Measurements from ENCODE around the gene TFCP2. TPM values are rescaled to one million over a fixed set of nuclear protein-coding genes. Genes with fewer than 3 reads are reported as not detected.
"Not testable (repeated sequence)": the region's sequence is repeated elsewhere in the genome, so short reads cannot be mapped to it uniquely, and the experiment has no call there.

The TFCP2 gene, protein sequence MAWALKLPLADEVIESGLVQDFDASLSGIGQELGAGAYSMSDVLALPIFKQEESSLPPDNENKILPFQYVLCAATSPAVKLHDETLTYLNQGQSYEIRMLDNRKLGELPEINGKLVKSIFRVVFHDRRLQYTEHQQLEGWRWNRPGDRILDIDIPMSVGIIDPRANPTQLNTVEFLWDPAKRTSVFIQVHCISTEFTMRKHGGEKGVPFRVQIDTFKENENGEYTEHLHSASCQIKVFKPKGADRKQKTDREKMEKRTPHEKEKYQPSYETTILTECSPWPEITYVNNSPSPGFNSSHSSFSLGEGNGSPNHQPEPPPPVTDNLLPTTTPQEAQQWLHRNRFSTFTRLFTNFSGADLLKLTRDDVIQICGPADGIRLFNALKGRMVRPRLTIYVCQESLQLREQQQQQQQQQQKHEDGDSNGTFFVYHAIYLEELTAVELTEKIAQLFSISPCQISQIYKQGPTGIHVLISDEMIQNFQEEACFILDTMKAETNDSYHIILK
- 10 to 100 TPM; 56.6 to 59.6 (median 58.6) TPM for polyA plus RNA-seq (ENCODE audit: insufficient read length in 3 of 3)

DNA sequence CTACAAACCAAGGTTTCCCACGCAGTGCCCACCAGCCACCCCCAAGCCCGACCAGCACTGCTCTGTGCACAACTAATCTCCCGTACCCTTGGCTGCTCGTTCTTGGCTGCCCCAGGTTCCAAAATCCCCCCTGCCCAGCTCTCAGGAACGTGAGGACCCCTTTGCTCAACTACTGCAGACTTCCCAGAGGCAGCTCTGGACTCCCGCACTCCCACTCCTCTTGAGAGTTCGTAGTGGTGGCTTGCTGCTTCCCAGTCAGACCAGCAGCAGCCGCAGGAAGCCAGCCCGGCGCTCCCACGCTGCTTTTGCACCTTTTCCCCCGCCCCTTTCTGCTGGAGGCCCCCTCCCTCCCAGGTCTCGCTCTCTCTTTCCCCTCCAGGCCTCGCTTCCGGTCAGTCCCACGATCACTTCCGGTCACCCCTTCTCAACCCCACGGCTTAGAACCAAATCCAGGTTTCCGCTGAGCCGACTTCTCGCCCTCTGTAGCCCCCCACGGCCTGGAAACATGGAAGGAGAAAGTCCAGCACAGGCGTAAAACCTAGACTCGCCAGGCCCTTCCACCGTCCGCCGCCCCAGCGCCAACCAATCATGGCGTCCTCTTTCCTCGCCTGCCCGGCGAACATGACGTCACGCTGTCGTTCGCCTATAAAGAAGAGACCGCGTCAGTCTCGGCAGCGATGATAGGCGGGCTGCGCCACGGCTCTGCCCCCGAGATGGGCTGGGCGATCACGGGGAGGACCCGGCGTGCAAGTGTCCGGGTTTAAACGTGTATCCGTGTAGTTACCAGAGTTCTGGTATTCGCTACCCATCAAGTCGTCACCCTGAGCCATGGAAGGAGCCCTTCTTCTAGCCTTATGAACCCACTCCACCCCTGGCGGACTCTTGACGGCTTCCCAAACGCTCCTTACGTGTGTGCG, at the start of gene TFCP2:
TFCP2 (minus strand) TSS at position 621 of the 917 bp plus-strand sequence. CDS start 713 bp downstream, outside the sequence.
- peak; percentile 94 to 95 (median 94) for DNase-seq (ENCODE audit: low read depth in 3 of 3, low spot score in 2 of 3)

DNA sequence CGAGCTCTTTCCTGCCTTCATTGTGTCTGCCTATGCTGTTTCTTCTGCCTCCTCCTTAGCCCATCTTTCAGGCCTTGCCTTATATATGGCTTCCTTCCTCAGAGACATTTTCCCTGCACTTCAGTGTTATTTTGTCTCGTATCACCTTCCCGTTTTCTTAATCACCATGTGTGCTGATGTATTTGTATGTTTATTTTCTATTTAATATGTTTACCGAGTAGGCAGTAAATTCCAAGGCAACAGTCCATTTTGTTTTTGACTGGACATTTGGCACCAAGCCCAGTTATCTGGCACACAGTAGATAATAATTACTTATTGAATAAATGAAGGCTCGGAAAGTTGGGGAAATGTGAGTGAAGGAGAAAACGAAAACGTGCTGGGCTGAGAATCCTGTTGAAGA, 49.5 kb upstream of the TFCP2 start:
- DNase-seq (ENCODE audit: low read depth in 3 of 3, low spot score in 2 of 3) = no peak

DNA sequence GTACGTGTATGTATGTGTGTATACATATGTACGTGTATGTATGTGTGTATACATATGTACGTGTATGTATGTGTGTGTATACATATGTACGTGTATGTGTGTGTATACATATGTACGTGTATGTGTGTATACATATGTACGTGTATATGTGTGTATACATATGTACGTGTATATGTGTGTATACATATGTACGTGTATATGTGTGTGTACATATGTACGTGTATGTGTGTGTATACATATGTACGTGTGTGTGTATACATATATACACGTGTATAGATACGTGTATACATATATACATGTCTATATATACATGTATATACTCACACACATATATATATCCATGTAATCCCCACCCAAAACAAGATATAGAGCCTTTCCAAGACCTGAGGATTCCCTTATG, 46.9 kb upstream of the TFCP2 start:
- not testable (repeated sequence) for DNase-seq (ENCODE audit: low read depth in 3 of 3, low spot score in 2 of 3)

DNA sequence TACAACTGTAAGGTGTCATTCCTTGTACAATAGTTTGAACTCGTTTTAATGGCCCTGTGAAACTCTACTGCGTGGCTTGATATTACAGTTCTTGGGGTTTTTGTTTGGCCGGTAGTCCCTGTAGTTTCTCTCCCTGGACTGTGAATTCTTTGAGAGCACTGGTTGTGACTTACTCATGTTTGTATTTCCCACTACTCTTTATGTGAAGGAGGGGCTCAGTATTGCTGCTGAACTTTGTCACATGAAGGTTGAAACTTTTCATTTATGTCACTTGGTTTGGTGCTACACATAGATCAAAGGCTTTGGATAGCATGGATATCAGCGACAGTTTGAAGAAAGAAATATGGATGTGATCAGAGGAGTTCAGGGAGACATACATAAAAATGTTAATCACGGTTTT, 46.4 kb upstream of the TFCP2 start:
- no peak for DNase-seq (ENCODE audit: low read depth in 3 of 3, low spot score in 2 of 3)

DNA sequence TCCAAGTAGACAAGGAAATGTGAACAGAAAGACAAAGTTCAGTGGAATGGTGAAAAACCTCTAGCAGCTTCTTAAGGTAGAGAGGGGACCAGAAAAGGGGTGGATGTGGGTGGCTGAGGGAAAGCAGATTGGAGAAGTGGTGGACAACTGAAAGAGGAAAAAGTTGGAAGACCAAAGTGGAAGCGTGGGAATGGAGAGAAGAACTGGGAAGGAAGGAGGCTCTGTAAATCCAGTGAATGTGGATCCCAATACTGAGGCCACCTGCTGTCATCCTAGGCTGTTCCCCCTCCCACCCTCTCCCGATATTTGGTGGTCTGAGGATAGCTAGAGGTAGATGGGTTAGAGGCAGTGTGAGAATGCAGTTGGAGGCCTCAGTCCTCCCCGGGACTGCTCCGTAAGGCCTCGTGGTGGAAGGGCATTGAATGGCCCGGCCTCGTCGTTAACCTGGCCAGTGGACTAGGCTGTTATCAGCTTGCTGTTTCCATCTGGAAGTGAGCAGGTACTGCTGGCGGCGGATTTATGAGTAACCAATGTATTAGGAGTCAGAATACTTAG, 45.7 kb upstream of the TFCP2 start:
- DNase-seq (ENCODE audit: low read depth in 3 of 3, low spot score in 2 of 3) = no peak

DNA sequence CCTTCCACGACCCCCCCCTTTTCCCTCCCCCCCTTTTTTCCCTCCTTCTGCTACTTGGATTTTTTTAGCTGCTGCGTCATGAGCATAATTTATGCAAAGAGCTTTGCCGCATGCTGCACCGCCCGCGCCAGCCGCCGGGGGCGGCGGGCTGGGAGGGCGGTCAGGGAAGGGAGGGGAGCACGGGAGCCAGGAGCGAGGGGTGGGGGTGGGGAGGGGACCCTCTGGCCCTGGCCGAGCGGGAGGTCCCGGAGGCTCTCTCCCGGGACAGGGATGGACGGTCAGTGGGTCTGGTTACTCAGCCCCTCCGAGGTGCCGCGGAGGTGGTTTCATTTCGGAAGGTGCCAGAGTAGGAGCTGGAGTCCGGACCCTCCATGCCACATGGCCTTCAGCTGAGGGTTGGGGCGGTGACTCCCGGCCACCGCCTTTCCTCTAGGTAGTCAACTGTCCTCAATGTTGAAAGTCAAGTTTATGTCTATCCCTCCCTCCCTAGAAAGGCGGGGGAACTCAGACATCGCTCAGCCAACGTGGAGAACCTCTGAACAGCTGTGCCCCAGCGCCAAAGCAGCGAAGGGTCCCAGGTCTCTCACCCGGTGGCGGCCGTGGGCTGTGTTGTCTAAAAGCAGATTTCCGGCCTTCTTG, 45.2 kb upstream of the TFCP2 start, which contains the start of gene POU6F1:
POU6F1 (minus strand) TSS at position 95 of the 639 bp plus-strand sequence. CDS start 11,226 bp downstream, outside the sequence.
- DNase-seq (ENCODE audit: low read depth in 3 of 3, low spot score in 2 of 3) = peak in 2 of 3 donors; percentile 69 to 86

DNA sequence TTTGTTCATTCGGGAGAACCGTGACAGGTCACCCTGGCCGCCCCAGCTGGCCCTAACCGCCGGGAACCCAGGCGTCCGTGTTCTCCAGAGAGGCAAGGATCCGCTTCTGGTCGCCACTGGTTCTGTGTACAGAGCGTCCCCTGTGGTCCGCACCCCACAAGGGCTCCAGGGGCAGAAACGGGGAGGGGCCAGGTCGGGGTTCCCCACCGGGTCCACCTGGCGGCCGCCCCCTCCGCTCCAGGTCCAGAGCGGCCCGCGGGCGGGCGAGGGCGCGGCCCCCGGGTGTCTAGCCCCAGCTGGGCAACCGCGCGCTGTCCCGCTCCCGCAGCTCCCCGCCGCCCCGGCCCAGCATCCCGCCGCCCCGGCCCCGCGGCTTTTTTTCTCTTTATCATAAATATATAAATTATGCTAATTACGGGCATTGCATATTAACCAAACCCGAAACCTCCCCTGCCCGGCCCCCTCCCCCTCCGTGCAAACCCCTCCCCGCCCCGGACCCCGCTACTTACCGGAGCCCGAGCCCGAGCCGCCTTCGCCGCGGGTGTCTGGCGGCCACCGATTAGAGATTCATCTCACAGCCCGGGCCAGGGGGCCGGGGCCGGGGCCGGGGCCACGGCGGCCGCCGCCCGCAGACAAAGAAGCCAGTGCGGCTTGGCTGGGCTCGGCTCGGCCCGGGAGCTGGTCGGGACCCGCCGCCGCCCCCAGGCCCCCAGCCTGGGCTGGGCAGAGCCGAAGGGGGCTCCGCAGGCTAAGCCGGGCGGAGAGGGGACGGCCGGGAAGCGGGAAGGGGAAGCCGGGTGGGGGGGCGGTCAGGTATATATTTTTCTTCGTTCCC, 44.4 kb upstream of the TFCP2 start:
- no peak for DNase-seq (ENCODE audit: low read depth in 3 of 3, low spot score in 2 of 3)

DNA sequence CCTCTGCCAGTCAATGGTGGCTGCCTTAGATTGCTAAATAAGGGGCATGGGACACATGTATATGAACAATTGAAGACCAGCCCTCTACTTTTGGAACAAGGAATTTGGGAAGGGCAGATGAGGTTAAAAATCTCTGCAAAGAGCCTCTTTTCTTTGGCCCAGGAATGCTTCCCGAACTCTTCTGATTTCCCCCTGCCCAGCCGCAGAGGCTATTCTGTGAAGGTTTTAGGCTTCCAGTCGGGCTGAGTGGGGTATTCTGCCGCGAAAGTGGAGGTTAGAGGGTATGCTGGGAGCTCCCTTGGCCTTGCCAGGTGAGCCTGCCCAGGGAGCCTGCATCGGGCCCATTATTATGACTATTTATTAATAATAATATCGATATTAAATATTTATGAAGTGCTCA, 43.7 kb upstream of the TFCP2 start:
- no peak for DNase-seq (ENCODE audit: low read depth in 3 of 3, low spot score in 2 of 3)

DNA sequence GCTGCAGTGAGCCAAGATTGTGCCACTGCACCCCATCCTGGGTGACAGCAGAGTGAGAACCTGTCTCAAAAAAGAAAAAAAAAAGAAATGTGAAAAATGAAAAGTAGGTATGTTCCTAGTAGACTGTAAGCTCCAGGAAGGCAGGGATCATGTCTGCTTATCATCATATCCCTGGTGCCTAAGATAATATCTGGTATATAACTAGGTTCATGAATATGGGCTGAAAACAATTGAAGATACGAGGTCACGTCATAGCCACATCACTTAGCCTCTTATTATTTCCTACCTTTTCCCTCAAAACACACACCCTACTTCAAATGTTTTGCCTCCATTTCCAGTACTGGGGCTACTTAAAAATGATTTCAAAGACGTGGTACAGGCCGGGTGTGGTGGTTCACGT, 42.0 kb upstream of the TFCP2 start:
- no peak for DNase-seq (ENCODE audit: low read depth in 3 of 3, low spot score in 2 of 3)

DNA sequence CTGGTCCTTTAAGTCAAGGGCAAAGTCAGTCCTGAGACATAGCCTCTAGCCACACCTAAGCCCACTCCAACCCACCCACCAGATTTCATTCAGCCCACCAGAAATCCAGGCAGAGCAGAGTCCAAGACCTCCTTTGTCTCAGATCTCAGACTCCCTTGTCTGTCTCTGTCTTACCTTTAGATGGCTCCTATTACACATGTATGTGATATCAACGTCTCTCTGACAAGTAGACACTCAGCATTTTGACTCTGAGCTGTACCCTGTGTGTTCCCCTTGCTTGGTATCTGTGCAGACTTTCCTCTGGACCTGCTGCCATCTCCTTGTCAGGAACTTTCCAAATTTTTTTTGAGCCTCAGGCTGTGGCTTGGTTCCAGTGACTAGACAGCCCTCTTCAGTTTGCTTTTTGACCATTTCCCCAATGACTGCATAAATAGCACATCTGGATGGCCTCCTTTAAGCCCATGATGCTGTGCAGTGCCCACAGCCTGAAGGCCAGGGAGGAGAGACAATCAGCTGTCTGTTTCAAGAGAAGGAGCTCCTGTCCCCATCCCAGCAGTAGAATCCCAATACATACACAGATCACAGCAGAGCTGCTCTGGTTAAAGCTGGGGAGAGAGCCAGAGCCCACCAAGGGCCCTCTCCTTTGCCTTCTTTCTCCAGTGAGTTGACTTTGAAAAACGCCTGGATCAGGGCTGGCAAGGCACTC, 37.9 kb upstream of the TFCP2 start:
- DNase-seq (ENCODE audit: low read depth in 3 of 3, low spot score in 2 of 3) = no peak

DNA sequence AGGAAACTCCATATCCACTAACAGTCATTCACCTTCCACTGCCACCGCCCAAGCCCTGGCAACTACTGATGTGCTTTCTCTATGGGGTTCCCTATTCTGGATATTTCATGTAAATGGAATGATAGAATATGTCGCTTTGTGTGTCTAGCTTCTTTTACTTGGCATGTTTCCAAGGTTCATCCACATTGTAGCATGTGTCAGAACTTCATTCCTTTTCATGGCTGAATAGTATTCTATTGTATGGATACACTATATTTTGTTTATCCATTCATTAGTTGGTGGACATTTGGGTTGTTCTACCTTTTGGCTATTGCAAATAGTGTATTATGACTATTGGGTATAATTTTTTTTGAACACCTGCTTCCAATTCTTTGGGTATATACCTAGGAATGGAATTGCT, 36.3 kb upstream of the TFCP2 start:
- DNase-seq (ENCODE audit: low read depth in 3 of 3, low spot score in 2 of 3) = no peak

DNA sequence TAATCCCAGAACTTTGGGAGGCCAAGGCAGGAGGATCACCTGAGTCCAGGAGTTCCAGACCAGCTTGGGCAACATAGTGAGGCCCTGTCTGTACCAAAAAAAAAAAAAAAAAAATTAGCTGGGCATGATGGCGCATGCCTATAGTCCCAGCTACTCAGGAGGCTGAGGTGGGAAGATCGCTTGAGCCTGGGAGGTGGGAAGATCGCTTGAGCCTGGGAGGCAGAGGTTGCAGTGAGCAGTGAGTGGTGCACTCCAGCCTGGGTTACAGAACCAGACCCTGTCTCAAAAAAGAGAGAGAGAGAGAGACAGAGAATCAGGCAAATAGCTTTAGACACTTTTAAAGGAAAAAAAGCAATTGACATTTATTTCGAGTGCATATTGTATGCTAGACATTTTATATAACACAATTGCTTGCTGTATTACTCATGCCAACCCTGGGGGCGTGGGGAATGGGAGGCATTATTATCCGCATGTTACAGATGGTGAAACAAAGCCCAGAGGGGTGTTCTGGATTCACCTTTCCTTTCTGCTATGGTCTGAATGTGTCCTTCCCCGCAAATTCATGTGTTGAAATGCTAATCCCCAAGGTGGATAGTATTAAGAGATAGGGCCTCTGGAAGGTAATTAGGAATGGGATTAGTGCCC, 35.2 kb upstream of the TFCP2 start:
- DNase-seq (ENCODE audit: low read depth in 3 of 3, low spot score in 2 of 3) = no peak

DNA sequence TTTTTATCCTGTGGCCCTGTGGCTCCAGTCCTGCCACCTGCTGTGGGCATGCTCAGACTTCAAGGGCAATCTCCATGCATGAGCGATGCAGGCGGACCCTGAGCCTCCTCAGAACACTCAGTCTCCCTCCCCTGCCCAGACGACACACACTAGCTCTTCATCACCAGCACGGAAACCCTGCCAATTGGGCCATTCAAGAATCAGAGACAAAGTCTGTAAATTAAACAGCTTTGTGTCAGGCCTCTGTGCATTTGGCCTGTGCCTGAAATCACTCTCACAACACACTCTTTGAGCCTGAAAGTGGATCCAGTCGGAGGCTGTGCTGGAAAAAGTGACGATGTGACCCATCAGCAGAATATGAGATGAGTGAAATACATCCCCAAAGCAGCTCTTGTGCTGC, 32.4 kb upstream of the TFCP2 start:
- DNase-seq (ENCODE audit: low read depth in 3 of 3, low spot score in 2 of 3) = no peak

DNA sequence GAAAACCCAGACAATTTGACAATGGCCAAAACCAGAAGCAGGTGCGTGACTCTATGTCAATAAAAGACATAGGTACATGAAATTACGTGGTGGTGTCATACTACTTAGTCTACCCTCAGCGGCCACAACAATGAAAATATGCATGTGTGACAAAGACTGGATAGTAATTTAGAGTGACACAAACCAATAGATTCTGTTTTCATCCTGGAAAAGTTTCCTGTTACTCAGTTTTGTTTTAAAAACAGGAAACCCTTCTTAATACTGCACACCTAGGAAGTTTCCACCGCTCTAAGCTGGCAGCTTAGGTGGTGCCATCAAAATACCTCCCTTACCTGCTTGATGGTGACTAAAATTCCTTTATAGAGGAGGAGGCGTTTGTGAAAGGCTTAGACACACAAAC, 29.8 kb upstream of the TFCP2 start:
- no peak for DNase-seq (ENCODE audit: low read depth in 3 of 3, low spot score in 2 of 3)

DNA sequence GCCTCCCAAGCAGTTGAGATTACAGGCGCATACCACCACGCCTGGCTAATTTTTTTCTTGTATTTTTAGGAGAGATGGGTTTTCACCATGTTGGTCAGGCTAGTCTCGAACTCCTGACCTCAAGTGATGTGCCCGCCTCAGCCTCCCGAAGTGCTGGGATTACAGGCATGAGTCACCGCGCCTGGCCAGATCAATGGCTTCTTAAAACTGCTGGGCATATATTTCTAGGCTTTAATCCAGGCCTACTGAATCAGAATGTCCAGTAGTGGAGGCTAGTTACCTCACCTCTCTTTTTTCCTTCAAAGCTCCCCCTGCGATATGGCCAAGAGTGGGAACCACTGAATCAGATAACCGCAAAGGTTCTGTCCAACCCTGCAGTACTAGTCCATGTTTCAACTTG, 27.9 kb upstream of the TFCP2 start:
- DNase-seq (ENCODE audit: low read depth in 3 of 3, low spot score in 2 of 3) = no peak

DNA sequence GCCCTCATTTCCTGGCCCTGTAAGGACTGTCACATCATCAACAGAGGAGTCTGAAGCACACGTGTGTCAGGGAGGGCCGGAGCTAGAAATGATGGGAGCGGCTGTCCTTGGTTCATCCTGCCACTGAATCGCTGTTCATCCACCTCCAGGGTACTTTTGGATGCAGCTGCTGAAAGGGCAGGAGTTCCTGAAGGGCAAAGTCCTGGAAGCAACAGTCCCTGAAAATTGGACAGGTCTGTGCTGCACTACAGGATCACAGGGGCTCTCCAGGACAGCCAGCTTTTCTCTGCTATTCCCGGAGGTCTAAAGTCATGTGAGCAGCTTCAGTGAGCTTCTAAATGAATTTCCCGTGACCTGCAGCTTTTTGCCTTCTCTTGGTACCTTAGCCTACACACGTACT, 27.2 kb upstream of the TFCP2 start:
- no peak for DNase-seq (ENCODE audit: low read depth in 3 of 3, low spot score in 2 of 3)

DNA sequence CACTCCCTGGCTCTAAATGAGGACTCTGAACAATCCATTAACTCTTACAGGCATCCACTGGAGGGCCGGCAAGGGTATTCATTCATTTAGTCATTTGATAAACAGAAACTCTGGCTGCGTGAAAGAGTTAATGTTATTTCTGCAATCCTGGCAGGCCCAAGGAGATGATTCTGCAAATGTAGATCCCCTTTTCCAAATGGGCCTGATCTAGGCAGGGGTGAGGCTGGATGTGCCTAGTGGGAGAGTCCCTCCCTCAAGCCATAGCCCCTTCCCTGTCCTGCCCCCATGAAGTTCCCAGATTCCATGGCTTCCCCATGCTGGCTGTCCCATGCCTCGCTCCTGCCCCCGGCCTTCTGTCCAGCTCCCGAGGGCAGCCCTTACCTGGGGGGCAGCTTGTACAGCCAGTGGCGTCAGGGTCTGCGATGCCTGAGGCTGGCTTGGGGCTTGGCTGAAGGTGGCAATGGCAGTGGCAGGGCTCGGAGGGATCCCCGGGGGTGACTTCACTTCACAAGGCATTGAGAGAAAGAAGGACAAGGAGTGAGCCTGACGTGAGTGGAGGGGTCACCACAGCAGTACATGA, 26.5 kb upstream of the TFCP2 start:
- no peak for DNase-seq (ENCODE audit: low read depth in 3 of 3, low spot score in 2 of 3)
